ENCODE measurements around the gene COPZ1. TPM values are rescaled to one million over a fixed set of nuclear protein-coding genes. Genes with fewer than 3 reads are reported as not detected.
"Not testable (repeated sequence)": the region's sequence is repeated elsewhere in the genome, so short reads cannot be mapped to it uniquely, and the experiment has no call there.

Gene COPZ1
- total and polyA plus RNA-seq, 2 donors (not counting 3 experiments of a cell fraction or from before 2014, with no cell fraction given), result 143 to 174 TPM

DNA sequence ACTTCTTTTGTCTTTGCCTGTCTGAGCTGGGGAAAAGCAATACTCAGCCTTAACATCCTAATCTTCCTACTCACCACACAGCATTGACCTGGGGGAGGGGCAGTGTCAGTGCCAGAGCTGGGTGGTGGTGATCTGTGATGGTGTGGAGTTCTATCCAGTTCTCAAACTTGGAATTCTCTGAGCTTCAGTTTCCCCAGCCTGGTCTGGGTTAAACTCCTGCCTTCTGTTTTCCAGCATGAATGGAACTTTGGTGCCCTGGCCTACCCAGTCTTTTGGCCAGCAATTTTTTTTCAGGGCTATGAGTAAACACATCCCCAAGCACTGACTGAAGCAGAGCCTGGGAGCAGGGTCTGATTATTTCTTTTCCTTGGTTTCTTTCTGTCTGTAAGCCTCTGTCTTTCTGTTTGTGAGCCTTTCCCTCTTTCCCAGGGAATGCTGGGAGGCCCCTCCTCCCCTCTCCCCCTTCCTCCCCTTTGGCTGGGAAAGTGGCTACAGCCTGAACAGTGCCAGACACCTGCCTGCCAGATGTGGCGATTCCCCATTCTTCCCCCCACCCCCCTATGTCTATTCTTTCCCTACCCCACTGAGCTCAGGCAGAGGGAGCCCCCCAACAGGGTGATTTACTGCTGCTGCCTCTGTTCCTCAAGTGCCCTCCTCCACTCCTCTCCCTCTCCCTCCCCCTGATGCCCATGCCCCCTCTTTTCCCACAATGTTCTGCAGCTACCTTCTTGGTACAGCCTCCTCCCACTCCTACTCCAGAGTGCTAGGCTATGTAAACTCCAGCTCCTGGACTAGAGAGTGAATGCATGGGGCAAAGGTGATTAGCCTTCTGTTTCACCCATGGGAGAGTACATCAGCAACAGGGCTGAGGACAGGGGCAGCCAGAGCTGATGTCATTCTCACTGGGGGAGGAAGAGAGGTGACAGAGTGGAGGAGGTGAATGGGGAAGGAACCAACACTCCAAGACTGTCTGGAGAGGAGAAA lies 28.3 kb downstream of the COPZ1 start:
- H3K4me2 ChIP-seq (ENCODE audit: insufficient read depth, low read length), result no peak overlapping the region
- BruUV-seq (replicated peaks), result no TSS peak
- ChIA-PET POLR2A (no interaction called here), CTCF (interaction anchor here (0.6 to 1.2 kb wide), 9 partner anchors 15 to 1867 kb away, joined by 3 to 5 read pairs (median 3); partner anchors contain the start of gene COPZ1)
- no peak overlapping the region for H3K27ac ChIP-seq (ENCODE audit: insufficient read depth, low read depth, low read length)
- intact Hi-C loops (cut with micrococcal nuclease) (no loop called here), dilution Hi-C loops (cut with MboI; ENCODE audit: extremely low pct_ligation_motif_present, low sequenced_read_pairs) (no loop called here)
- H3K4me3 ChIP-seq (replicated peaks in 1 of 3; ENCODE audit: insufficient read depth in 1 of 3, low read depth in 1 of 3, low read length in 3 of 3), result no peak overlapping the region
- H4K20me1 ChIP-seq (replicated peaks; ENCODE audit: control insufficient read depth, extremely low read depth, insufficient read depth, low read length), result no peaks in the 10 kb centered on the region
- peaks cover 4% of the 10 kb centered on the region for H3K4me1 ChIP-seq (ENCODE audit: control insufficient read depth, extremely low read depth, insufficient read depth, low read length)
- FAIRE-seq, result no peak
- DNase-seq (ENCODE audit: low read depth, low spot score), result no peak
- H3K9ac ChIP-seq (replicated peaks; ENCODE audit: extremely low read depth, insufficient read depth, low read length), result no peak overlapping the region
- no peaks in the 10 kb centered on the region for H3K9me1 ChIP-seq (replicated peaks; ENCODE audit: control insufficient read depth, extremely low read depth, insufficient read depth, low read length)
- H2AFZ ChIP-seq (ENCODE audit: low read depth, low read length), result no peak overlapping the region
- no peaks in the 10 kb centered on the region for H3K27me3 ChIP-seq (ENCODE audit: control insufficient read depth in 2 of 2, insufficient read depth in 2 of 2, low read length in 2 of 2)
- H3K36me3 ChIP-seq (ENCODE audit: control insufficient read depth in 2 of 2, extremely low read depth in 1 of 2, insufficient read depth in 2 of 2, low read length in 2 of 2), result peaks cover 13 to 17% of the 10 kb centered on the region in 2 experiments
- TF ChIP-seq POLR2AphosphoS5 (IDR thresholded peaks at IDR 0.05; ENCODE audit: insufficient read depth, low read depth, low read length), result no peak
- TF ChIP-seq EZH2 (IDR thresholded peaks at IDR 0.05; ENCODE audit: borderline replicate concordance, low read depth, low read length, severe bottlenecking), result no peak
- TF ChIP-seq, protein P1, sequence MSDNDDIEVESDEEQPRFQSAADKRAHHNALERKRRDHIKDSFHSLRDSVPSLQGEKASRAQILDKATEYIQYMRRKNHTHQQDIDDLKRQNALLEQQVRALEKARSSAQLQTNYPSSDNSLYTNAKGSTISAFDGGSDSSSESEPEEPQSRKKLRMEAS (IDR thresholded peaks at IDR 0.05; ENCODE audit: insufficient read depth, insufficient read length), result no peak
- no peak for TF ChIP-seq MYC (IDR thresholded peaks at IDR 0.05; ENCODE audit: low read depth, low read length)
- TF ChIP-seq FOS (IDR thresholded peaks at IDR 0.05; ENCODE audit: borderline replicate concordance, insufficient read depth, low read length), result no peak
- H3K9me3 ChIP-seq (replicated peaks; ENCODE audit: control insufficient read depth, insufficient read depth, low read length), result no peaks in the 10 kb centered on the region
- no peaks in the 10 kb centered on the region for H3K79me2 ChIP-seq (ENCODE audit: control insufficient read depth, insufficient read depth, low read length)

DNA sequence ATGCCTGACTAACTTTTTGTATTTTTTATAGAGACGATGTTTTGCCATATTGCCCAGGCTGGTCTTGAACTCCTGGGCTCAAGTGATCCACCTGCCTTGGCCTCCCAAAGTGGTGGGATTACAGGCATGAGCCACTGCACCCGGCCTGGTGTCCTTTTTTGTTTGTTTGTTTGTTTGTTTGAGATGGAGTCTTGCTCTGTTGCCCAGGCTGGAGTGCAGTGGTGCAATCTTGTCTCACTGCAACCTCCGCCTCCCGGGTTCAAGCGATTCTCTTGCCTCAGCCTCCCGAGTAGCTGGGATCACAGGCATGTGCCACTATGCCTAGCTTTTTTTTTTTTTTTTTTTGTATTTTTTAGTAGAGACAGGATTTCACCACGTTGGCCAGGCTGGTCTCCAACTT lies 29.3 kb downstream of the COPZ1 start:
- H3K27ac ChIP-seq (ENCODE audit: insufficient read depth, low read depth, low read length); intact Hi-C loops (cut with micrococcal nuclease); H3K4me3 ChIP-seq (replicated peaks in 1 of 3; ENCODE audit: insufficient read depth in 1 of 3, low read depth in 1 of 3, low read length in 3 of 3); H4K20me1 ChIP-seq (replicated peaks; ENCODE audit: control insufficient read depth, extremely low read depth, insufficient read depth, low read length); H2AFZ ChIP-seq (ENCODE audit: low read depth, low read length); H3K9ac ChIP-seq (replicated peaks; ENCODE audit: extremely low read depth, insufficient read depth, low read length); H3K79me2 ChIP-seq (ENCODE audit: control insufficient read depth, insufficient read depth, low read length); dilution Hi-C loops (cut with MboI; ENCODE audit: extremely low pct_ligation_motif_present, low sequenced_read_pairs); H3K27me3 ChIP-seq (ENCODE audit: control insufficient read depth in 2 of 2, insufficient read depth in 2 of 2, low read length in 2 of 2); BruUV-seq (replicated peaks); POLR2A ChIA-PET; DNase-seq (ENCODE audit: low read depth, low spot score); H3K9me1 ChIP-seq (replicated peaks; ENCODE audit: control insufficient read depth, extremely low read depth, insufficient read depth, low read length); FAIRE-seq; H3K4me2 ChIP-seq (ENCODE audit: insufficient read depth, low read length); H3K9me3 ChIP-seq (replicated peaks; ENCODE audit: control insufficient read depth, insufficient read depth, low read length); CTCF ChIA-PET: not testable (repeated sequence)
- H3K4me1 ChIP-seq (ENCODE audit: control insufficient read depth, extremely low read depth, insufficient read depth, low read length), result peaks cover 11% of the 10 kb centered on the region
- peaks cover 8 to 15% of the 10 kb centered on the region in 2 experiments for H3K36me3 ChIP-seq (ENCODE audit: control insufficient read depth in 2 of 2, extremely low read depth in 1 of 2, insufficient read depth in 2 of 2, low read length in 2 of 2)

Data from endothelial cell of umbilical vein (primary cell).